ENCODE data around the gene CYP20A1.
A peak's percentile ranks its signal among the peaks of the same experiment; 100 is the strongest.
"Not testable (repeated sequence)": the region's sequence is repeated elsewhere in the genome, so short reads cannot be mapped to it uniquely, and the experiment has no call there.

Gene CYP20A1

DNA sequence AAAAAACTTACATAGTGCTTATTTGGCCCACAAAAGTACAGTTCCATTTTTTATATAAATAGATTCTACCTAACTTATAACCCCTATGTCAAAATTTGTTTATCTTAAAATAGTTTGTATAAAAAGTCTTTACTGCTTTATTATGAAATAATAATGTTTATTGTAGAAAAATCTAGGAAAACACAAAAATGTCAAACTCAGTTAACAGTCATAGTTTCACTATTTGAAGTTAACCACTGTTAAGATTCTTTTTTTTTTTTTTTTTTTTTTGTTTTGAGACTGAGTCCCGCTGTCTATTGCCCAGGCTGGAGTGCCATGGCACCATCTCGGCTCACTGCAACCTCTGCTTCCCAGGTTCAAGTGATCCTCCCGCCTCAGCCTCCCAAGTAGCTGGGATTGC is 62.8 kb downstream of the CYP20A1 start:
- no peak for TF ChIP-seq CTCF (IDR thresholded peaks at IDR 0.05; ENCODE audit: insufficient read depth, low read depth, low read length, missing control alignments)
- no peak overlapping the region for H3K4me3 ChIP-seq (ENCODE audit: low read length)
- no peak for DNase-seq (ENCODE audit: low read depth)

GRCh38 chr2:203302586-203302985 is 63.8 kb downstream of the CYP20A1 start:
- not testable (repeated sequence) for H3K4me3 ChIP-seq (ENCODE audit: low read length); DNase-seq (ENCODE audit: low read depth)

GRCh38 chr2:203310688-203311436 is 72.0 kb downstream of the CYP20A1 start:
- no peak for TF ChIP-seq CTCF (IDR thresholded peaks at IDR 0.05; ENCODE audit: insufficient read depth, low read depth, low read length, missing control alignments)
- no peak for DNase-seq (ENCODE audit: low read depth)
- H3K4me3 ChIP-seq (ENCODE audit: low read length): no peak overlapping the region

GRCh38 chr2:203326356-203326755 is 87.5 kb downstream of the CYP20A1 start:
- no peak for TF ChIP-seq CTCF (IDR thresholded peaks at IDR 0.05; ENCODE audit: insufficient read depth, low read depth, low read length, missing control alignments)
- no peak for DNase-seq (ENCODE audit: low read depth)
- H3K4me3 ChIP-seq (ENCODE audit: low read length): no peak overlapping the region

DNA sequence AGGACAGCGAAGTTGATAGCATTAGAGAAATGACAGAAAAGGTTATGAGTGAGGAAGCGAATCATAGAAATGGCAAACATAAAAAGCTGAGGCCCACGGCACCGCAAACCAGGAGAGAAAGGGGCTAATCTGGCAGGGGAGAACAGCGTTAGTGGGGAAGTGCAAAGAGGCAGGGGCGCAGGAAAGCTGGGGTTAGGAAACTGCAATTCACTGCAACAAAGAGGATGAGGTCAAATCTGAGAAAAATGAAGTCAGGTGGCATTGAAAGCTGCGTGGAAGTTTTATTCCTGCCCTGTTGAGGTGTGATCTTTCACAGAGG is 88.7 kb downstream of the CYP20A1 start:
- DNase-seq (ENCODE audit: low read depth): no peak

GRCh38 chr2:203327901-203328759 is 89.3 kb downstream of the CYP20A1 start, which contains the start of gene ABI2:
ABI2 (plus strand) TSS chr2:203328394; CDS start chr2:203328515, 121 bp downstream.
- DNase-seq (ENCODE audit: low read depth): peak; percentile 60
- H3K4me3 ChIP-seq (ENCODE audit: low read length): peak within 1 kb of the TSS; percentile 60
- no peak for TF ChIP-seq CTCF (IDR thresholded peaks at IDR 0.05; ENCODE audit: insufficient read depth, low read depth, low read length, missing control alignments)

More for the DNA sequence above, 88.7 kb downstream of the CYP20A1 start:
- TF ChIP-seq CTCF (IDR thresholded peaks at IDR 0.05; ENCODE audit: insufficient read depth, low read depth, low read length, missing control alignments): no peak
- peak overlapping the region; percentile 60 for H3K4me3 ChIP-seq (ENCODE audit: low read length)

DNA sequence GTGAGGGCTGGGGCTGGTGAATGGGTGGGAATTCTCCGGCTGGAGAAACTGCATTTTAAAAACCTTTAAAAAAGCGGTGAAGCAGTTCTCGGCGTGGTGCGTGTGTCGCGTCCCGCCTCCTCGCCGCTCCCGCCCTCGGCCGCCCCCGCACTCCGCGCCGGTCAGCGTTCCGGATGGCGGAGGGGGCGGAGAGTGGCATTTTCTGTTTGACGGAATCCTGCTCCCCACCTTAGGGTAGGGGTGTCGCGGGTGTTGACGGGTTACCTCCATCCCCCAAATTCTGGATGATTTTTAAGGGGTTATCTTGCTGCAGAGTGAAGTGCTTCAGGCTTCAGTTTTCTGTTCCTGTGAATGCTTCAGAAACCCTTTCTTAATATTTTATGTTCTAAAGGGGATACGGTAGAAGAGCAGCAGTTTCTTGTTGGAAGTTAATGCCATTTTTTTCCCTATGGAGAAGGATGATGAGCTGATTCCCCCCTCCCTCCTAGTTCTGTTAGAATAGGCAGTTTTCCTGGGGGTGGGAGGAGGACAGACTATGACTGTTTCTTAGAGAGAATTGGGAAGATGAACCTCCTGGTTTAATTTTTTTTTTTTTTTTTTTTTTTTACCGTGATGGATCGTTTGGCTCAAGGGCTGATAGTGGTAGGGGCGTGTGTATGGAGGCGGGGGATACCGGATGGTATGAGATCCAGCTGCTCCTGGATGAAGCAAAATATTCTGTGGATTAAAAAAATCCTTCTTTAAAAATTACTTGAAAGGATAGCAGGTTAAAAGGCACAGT is 90.1 kb downstream of the CYP20A1 start:
- TF ChIP-seq CTCF (IDR thresholded peaks at IDR 0.05; ENCODE audit: insufficient read depth, low read depth, low read length, missing control alignments): no peak
- H3K4me3 ChIP-seq (ENCODE audit: low read length): peak overlapping the region; percentile 60
- peak; percentile 53 for DNase-seq (ENCODE audit: low read depth)
